Suppressor macrophage treated with lipopolysaccharide for 4 hours (primary cell): ENCODE data around the gene FRS3.
"Not testable (repeated sequence)": the region's sequence is repeated elsewhere in the genome, so short reads cannot be mapped to it uniquely, and the experiment has no call there.

Experiments
- DNase-seq: peaks from one replicate; pipeline ENCODE4 v3.0.0-alpha.2; 2020

Gene FRS3

GRCh38 chr6:41779788-41780550 is at the start of gene FRS3:
TSS of gene FRS3 (minus strand) at chr6:41779900. CDS start at chr6:41776987, 2,913 bp downstream.
- DNase-seq, result peak; percentile 99

GRCh38 chr6:41826343-41827022 is 46.8 kb upstream of the FRS3 start:
- no peak for DNase-seq

- DNase-seq, result peak; percentile 64
These were observed 45.2 kb upstream of the FRS3 start for GRCh38 chr6:41824571-41825569.

GRCh38 chr6:41823178-41823577 is 43.5 kb upstream of the FRS3 start:
- no peak for DNase-seq

GRCh38 chr6:41822021-41822420 is 42.3 kb upstream of the FRS3 start:
- no peak for DNase-seq

- peak; percentile 33 for DNase-seq
These were observed 41.6 kb upstream of the FRS3 start for GRCh38 chr6:41821266-41821665.

GRCh38 chr6:41818271-41819054 is 38.8 kb upstream of the FRS3 start:
- peak; percentile 40 for DNase-seq

- no peak for DNase-seq
These were observed 35.9 kb upstream of the FRS3 start for GRCh38 chr6:41815587-41815986.

- DNase-seq, result no peak
These were observed 34.9 kb upstream of the FRS3 start for GRCh38 chr6:41814629-41815028.

GRCh38 chr6:41813956-41814355 is 34.3 kb upstream of the FRS3 start:
- DNase-seq, result no peak

GRCh38 chr6:41813469-41813868 is 33.8 kb upstream of the FRS3 start:
- DNase-seq, result no peak

GRCh38 chr6:41811946-41812345 is 32.2 kb upstream of the FRS3 start:
- not testable (repeated sequence) for DNase-seq

- no peak for DNase-seq
These were observed 31.4 kb upstream of the FRS3 start for GRCh38 chr6:41811095-41811494.

GRCh38 chr6:41805830-41806774 is 26.4 kb upstream of the FRS3 start:
- DNase-seq, result no peak

GRCh38 chr6:41801380-41801779 is 21.7 kb upstream of the FRS3 start:
- no peak for DNase-seq

- no peak for DNase-seq
These were observed 19.8 kb upstream of the FRS3 start for GRCh38 chr6:41799559-41799911.

- no peak for DNase-seq
These were observed 19.3 kb upstream of the FRS3 start for GRCh38 chr6:41798901-41799558.

GRCh38 chr6:41796474-41796873 is 16.8 kb upstream of the FRS3 start:
- no peak for DNase-seq

- no peak for DNase-seq
These were observed 12.3 kb upstream of the FRS3 start for GRCh38 chr6:41791984-41792383.

GRCh38 chr6:41791305-41791704 is 11.6 kb upstream of the FRS3 start:
- DNase-seq, result no peak

- DNase-seq, result peak; percentile 52
These were observed 10.3 kb upstream of the FRS3 start for GRCh38 chr6:41790045-41790444.
